ENCODE results near the gene LRBA. TPM values are rescaled to one million over a fixed set of nuclear protein-coding genes. Genes with fewer than 3 reads are reported as not detected.
A peak's percentile ranks its signal among the peaks of the same experiment; 100 is the strongest.

The LRBA gene
- total and polyA plus RNA-seq, 8 donors = 43.3 to 62.5 (median 52.3) TPM

DNA sequence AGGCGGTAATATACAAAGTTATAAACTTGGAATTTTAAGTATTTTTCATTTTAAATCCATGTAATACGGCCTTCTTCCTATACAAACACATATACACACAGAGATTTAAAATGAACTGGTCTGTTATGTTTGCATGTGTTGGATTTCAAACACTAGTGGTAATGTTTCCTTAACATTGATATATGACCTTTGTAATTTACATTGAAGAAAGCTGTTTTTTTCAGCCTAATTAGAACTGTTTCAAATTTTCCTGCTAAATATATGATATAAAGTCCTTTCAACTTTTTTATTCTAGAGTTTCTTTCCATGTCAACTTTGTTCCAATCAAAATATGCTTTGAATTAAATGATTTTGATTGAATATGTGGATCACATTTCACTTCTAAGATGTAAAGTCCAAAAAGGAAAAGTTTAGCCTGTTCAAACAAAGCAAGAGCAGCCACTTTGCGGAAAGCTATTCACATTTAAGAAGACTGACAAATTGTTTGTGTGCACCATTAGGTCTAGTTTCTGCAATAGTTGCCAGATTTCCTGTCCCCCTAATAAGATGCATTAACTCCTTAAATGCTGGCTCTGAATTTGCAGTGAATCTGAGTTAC lies 659.1 kb downstream of the LRBA start:
- ATAC-seq (no peak), DNase-seq (no peak)
- Histone ChIP-seq H3K36me3 (no peaks in the 10 kb centered on the region), H3K9me3 (no peaks in the 10 kb centered on the region), H3K4me1 (no peaks in the 10 kb centered on the region), H3K27ac (no peak overlapping the region), H3K4me3 (no peak overlapping the region), H3K27me3 (no peaks in the 10 kb centered on the region)
- intact Hi-C loops (cut with DNase I) = no loop called here
- TF ChIP-seq, protein P1, sequence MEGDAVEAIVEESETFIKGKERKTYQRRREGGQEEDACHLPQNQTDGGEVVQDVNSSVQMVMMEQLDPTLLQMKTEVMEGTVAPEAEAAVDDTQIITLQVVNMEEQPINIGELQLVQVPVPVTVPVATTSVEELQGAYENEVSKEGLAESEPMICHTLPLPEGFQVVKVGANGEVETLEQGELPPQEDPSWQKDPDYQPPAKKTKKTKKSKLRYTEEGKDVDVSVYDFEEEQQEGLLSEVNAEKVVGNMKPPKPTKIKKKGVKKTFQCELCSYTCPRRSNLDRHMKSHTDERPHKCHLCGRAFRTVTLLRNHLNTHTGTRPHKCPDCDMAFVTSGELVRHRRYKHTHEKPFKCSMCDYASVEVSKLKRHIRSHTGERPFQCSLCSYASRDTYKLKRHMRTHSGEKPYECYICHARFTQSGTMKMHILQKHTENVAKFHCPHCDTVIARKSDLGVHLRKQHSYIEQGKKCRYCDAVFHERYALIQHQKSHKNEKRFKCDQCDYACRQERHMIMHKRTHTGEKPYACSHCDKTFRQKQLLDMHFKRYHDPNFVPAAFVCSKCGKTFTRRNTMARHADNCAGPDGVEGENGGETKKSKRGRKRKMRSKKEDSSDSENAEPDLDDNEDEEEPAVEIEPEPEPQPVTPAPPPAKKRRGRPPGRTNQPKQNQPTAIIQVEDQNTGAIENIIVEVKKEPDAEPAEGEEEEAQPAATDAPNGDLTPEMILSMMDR (IDR thresholded peaks at IDR 0.05) = no peak

DNA sequence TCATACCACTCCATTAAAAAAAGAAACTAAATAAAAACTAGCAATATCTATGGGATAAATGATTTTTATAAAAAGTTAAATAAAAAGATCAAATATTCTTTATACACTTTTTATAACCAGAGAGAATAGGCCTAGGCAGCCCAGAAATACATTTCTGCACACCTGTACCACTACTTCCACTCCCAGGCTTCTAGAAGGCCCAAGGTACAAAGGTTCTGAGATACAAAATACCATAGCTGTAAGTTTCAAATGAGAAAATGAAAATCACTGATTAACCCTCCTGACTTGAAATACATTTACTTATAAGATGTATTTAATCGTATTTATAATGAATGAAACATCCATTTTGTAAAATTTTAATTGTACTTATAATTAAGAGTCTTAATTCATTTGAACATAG lies 659.7 kb downstream of the LRBA start:
- H3K4me3 ChIP-seq = no peak overlapping the region
- H3K27ac ChIP-seq = no peak overlapping the region
- TF ChIP-seq, protein P1 (IDR thresholded peaks at IDR 0.05) = no peak
- no peaks in the 10 kb centered on the region for H3K27me3 ChIP-seq
- intact Hi-C loops (cut with DNase I) = no loop called here
- DNase-seq (no peak), ATAC-seq (no peak)
- no peaks in the 10 kb centered on the region for H3K36me3 ChIP-seq
- H3K4me1 ChIP-seq = no peaks in the 10 kb centered on the region
- no peaks in the 10 kb centered on the region for H3K9me3 ChIP-seq

DNA sequence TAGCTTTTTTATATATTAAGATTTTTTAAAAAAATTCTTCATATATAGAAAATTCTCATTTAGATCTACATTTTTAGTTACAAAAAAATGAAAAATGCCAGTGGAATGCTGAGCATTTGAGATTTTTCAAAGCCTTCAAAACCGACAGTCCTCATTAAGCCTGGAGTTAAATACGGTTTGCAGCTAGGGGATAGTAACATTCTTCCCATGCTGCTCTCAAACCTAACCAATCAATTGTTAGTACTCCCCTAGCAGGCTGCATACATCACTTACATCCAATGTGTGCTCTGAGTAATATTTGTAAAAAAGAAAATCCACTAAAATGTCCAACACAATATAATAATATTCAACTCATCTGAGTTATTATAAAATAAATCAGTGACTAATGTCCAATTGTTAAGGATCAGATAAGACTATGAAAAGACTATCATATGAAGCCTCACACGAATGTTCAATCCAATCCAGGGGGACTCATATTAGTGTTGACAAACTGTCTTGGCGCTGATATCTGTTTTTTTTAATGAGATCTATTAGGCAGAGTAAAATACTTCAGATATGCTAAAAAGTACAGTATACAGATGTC lies 660.8 kb downstream of the LRBA start:
- Histone ChIP-seq H3K27ac (no peak overlapping the region), H3K4me3 (no peak overlapping the region), H3K4me1 (no peaks in the 10 kb centered on the region), H3K27me3 (no peaks in the 10 kb centered on the region), H3K36me3 (no peaks in the 10 kb centered on the region), H3K9me3 (no peaks in the 10 kb centered on the region)
- no peak for ATAC-seq
- no peak for DNase-seq
- TF ChIP-seq, protein P1 (IDR thresholded peaks at IDR 0.05) = no peak
- intact Hi-C loops (cut with DNase I) = no loop called here

DNA sequence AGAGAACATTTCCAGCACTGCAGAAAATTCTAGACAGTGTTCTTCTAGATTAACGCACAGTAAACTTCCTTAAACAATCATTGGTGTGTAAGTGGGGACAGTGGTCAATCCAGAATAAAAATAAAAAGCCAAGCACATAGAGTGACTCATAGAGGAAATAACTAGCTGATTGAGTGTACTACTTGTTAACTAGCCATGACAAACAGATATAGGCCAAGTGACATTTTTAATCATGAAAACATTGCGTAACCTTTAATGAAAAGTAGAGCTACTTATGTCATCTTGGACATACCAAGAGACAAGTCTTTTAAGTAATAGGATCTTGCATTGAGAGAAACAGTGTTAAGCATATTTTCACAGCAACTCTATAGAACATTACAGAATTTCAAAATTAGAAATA lies 667.0 kb downstream of the LRBA start:
- Histone ChIP-seq H3K9me3 (no peaks in the 10 kb centered on the region), H3K36me3 (no peaks in the 10 kb centered on the region), H3K27ac (no peak overlapping the region), H3K4me1 (no peaks in the 10 kb centered on the region), H3K27me3 (no peaks in the 10 kb centered on the region), H3K4me3 (no peak overlapping the region)
- DNase-seq (no peak), ATAC-seq (peak; percentile 88)
- TF ChIP-seq, protein P1 (IDR thresholded peaks at IDR 0.05) = no peak
- intact Hi-C loops (cut with DNase I) = no loop called here

DNA sequence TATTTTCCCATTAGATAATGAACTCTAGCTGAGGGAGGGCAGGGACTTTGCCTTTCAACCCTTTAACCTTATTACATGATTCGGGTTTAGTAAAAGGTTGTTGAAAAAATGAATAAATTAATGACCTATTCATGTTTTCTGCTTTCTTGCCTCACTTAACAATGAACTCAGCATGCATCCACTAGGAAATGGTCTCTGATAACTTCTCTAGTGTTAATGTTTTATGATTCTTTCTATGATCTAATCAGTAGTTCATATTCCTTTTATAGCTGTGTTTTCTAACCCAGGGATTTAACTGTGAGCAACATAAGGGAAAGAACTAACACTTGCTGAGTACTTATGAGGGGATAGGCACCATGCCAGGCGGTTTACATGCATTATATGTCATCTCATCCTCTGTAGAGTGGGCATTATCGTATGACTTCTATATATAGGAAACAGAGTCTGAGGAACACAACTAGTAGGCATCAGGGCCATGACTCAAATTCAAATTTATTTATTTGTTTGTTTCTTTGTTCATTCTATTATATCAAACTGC lies 669.8 kb downstream of the LRBA start:
- Histone ChIP-seq H3K27me3 (no peaks in the 10 kb centered on the region), H3K36me3 (no peaks in the 10 kb centered on the region), H3K27ac (no peak overlapping the region), H3K4me1 (no peaks in the 10 kb centered on the region), H3K9me3 (no peaks in the 10 kb centered on the region), H3K4me3 (no peak overlapping the region)
- DNase-seq (no peak), ATAC-seq (no peak)
- intact Hi-C loops (cut with DNase I) = no loop called here
- TF ChIP-seq, protein P1 (IDR thresholded peaks at IDR 0.05) = no peak
